ENCODE measurements around the gene ABITRAM. TPM values are rescaled to one million over a fixed set of nuclear protein-coding genes. Genes with fewer than 3 reads are reported as not detected.

ABITRAM gene
- total and polyA plus RNA-seq, 2 donors (not counting 3 experiments of a cell fraction or from before 2014, with no cell fraction given): 8.8 to 10.6 TPM

DNA sequence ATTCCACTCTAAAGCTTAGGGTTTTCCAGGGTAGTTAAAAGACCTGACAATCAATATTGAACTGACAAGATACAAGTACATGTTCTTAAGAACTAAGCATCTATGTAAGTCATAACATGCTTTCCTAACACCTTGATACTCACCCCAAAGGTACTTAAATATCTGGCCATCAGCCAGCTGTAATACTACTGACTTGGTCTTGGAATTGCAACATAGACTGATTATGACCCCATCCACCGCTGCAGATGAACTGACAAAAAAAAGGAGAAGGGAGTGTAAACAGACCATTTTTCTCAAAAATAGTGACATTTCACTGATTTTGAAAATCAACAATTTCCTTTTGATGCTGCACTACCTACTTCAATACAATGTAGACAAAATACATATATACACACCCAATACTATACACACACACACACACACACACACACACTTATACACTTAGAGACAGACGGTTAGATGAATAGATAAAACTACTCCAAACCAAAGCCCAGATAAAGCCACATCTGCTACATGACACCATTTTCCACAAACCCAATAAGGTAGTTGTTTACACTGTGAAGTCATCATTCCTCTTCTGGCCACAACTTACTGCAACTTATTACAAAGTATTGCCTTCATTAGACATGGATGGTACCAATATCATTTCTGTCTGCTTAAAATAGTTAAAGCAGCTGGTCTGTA lies 30.6 kb upstream of the ABITRAM start:
- DNase-seq (ENCODE audit: low read depth, low spot score) (no peak), FAIRE-seq (no peak)
- Histone ChIP-seq H3K9me3 (replicated peaks; ENCODE audit: control insufficient read depth, insufficient read depth, low read length) (no peaks in the 10 kb centered on the region), H3K4me2 (ENCODE audit: insufficient read depth, low read length) (no peak overlapping the region), H3K79me2 (ENCODE audit: control insufficient read depth, insufficient read depth, low read length) (no peaks in the 10 kb centered on the region), H3K4me3 (replicated peaks in 1 of 3; ENCODE audit: insufficient read depth in 1 of 3, low read depth in 1 of 3, low read length in 3 of 3) (no peak overlapping the region), H3K9me1 (replicated peaks; ENCODE audit: control insufficient read depth, extremely low read depth, insufficient read depth, low read length) (no peaks in the 10 kb centered on the region), H3K4me1 (ENCODE audit: control insufficient read depth, extremely low read depth, insufficient read depth, low read length) (no peaks in the 10 kb centered on the region), H3K9ac (replicated peaks; ENCODE audit: extremely low read depth, insufficient read depth, low read length) (no peak overlapping the region), H3K27me3 (ENCODE audit: control insufficient read depth in 2 of 2, insufficient read depth in 2 of 2, low read length in 2 of 2) (no peaks in the 10 kb centered on the region), H3K36me3 (ENCODE audit: control insufficient read depth in 2 of 2, extremely low read depth in 1 of 2, insufficient read depth in 2 of 2, low read length in 2 of 2) (peaks cover 19 to 27% of the 10 kb centered on the region in 2 experiments), H4K20me1 (replicated peaks; ENCODE audit: control insufficient read depth, extremely low read depth, insufficient read depth, low read length) (no peaks in the 10 kb centered on the region), H2AFZ (ENCODE audit: low read depth, low read length) (no peak overlapping the region), H3K27ac (ENCODE audit: insufficient read depth, low read depth, low read length) (no peak overlapping the region)
- CTCF ChIA-PET: interaction anchor here (1.0 kb wide), 1 partner anchor 16 kb away, joined by 4 read pairs; no protein-coding TSS in a partner anchor
- POLR2A ChIA-PET: no interaction called here
- intact Hi-C loops (cut with micrococcal nuclease) (no loop called here), dilution Hi-C loops (cut with MboI; ENCODE audit: extremely low pct_ligation_motif_present, low sequenced_read_pairs) (no loop called here)
- TF ChIP-seq FOS (IDR thresholded peaks at IDR 0.05; ENCODE audit: borderline replicate concordance, insufficient read depth, low read length): no peak
- no peak for TF ChIP-seq JUN (IDR thresholded peaks at IDR 0.05; ENCODE audit: borderline replicate concordance, insufficient read depth, insufficient read length, low read depth)
- TF ChIP-seq, protein P1, sequence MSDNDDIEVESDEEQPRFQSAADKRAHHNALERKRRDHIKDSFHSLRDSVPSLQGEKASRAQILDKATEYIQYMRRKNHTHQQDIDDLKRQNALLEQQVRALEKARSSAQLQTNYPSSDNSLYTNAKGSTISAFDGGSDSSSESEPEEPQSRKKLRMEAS (IDR thresholded peaks at IDR 0.05; ENCODE audit: insufficient read depth, insufficient read length): no peak
- TF ChIP-seq EZH2 (IDR thresholded peaks at IDR 0.05; ENCODE audit: borderline replicate concordance, low read depth, low read length, severe bottlenecking): no peak
- TF ChIP-seq, protein P2, sequence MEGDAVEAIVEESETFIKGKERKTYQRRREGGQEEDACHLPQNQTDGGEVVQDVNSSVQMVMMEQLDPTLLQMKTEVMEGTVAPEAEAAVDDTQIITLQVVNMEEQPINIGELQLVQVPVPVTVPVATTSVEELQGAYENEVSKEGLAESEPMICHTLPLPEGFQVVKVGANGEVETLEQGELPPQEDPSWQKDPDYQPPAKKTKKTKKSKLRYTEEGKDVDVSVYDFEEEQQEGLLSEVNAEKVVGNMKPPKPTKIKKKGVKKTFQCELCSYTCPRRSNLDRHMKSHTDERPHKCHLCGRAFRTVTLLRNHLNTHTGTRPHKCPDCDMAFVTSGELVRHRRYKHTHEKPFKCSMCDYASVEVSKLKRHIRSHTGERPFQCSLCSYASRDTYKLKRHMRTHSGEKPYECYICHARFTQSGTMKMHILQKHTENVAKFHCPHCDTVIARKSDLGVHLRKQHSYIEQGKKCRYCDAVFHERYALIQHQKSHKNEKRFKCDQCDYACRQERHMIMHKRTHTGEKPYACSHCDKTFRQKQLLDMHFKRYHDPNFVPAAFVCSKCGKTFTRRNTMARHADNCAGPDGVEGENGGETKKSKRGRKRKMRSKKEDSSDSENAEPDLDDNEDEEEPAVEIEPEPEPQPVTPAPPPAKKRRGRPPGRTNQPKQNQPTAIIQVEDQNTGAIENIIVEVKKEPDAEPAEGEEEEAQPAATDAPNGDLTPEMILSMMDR (IDR thresholded peaks at IDR 0.05; ENCODE audit: extremely low read depth in 1 of 2, insufficient read depth in 1 of 2, low read depth in 1 of 2, low read length in 2 of 2): no peak
- TF ChIP-seq POLR2A (IDR thresholded peaks at IDR 0.05; ENCODE audit: low read depth, low read length): no peak
- TF ChIP-seq GATA2 (IDR thresholded peaks at IDR 0.05; ENCODE audit: insufficient read depth, insufficient read length, low read depth, low read length): no peak
- TF ChIP-seq POLR2AphosphoS5 (IDR thresholded peaks at IDR 0.05; ENCODE audit: insufficient read depth, low read depth, low read length): no peak
- no peak for TF ChIP-seq MYC (IDR thresholded peaks at IDR 0.05; ENCODE audit: low read depth, low read length)
- no TSS peak for BruUV-seq (replicated peaks)
